H1 (cell line): ENCODE measurements around the gene MORN2. TPM values are rescaled to one million over a fixed set of nuclear protein-coding genes. Genes with fewer than 3 reads are reported as not detected.

Source experiments
- CTCF ChIA-PET: fragments of 300-600 bp; sonication (Branson Sonifier 250); formaldehyde crosslinking; loops from one replicate; lab custom pipeline; 2021; ENCODE audit not compliant: partially characterized antibody; lab: Charles Lee
- POLR2A ChIA-PET: fragments of 300-600 bp; sonication (Branson Sonifier 250); formaldehyde crosslinking; loops from one replicate; lab custom pipeline; 2021; ENCODE audit warnings: inconsistent platforms; ENCODE audit not compliant: partially characterized antibody; lab: Charles Lee
- DNase-seq, 2 experiments: peaks; one replicate each; pipeline versions ENCODE4 v3.0.0 to v3.0.0-alpha.2; 2010 to 2022; ENCODE audit warnings: low spot score in 2 of 2, low read depth in 1 of 2, mixed read lengths in 1 of 2
- FAIRE-seq: peaks from 2 replicates; lab custom pipeline; 2011; peaks lifted over from hg19 to GRCh38; lab: Jason Lieb, UNC
- H2AFZ ChIP-seq: 2 replicates; pipeline ENCODE4 v1.8.1; 2012; ENCODE audit warnings: low read length, inconsistent platforms
- H2AK5ac ChIP-seq: 2 replicates; pipeline ENCODE4 v1.6.1; 2013; ENCODE audit warnings: low read depth, low read length
- H2BK120ac ChIP-seq: replicated peaks from 2 replicates; pipeline ENCODE3; 2013; ENCODE audit warnings: low read depth, low read length, inconsistent platforms
- H2BK12ac ChIP-seq: 2 replicates; pipeline ENCODE4 v1.6.1; 2013; ENCODE audit warnings: low read depth, low read length
- H2BK15ac ChIP-seq: 2 replicates; pipeline ENCODE4 v1.6.1; 2013; ENCODE audit warnings: low read length
- H2BK20ac ChIP-seq: 2 replicates; pipeline ENCODE4 v1.6.1; 2013; ENCODE audit warnings: low read length
- H2BK5ac ChIP-seq: 2 replicates; pipeline ENCODE4 v1.6.1; 2013; ENCODE audit warnings: low read depth, low read length
- H3K14ac ChIP-seq: 2 replicates; pipeline ENCODE4 v1.6.1; 2013; ENCODE audit warnings: inconsistent platforms; ENCODE audit not compliant: insufficient read length
- H3K18ac ChIP-seq: 2 replicates; pipeline ENCODE4 v1.6.1; 2013; ENCODE audit warnings: low read length; ENCODE audit errors: extremely low read depth
- H3K23ac ChIP-seq: 2 replicates; pipeline ENCODE4 v1.6.1; 2013; ENCODE audit warnings: inconsistent platforms; ENCODE audit not compliant: insufficient read length
- H3K23me2 ChIP-seq: 2 replicates; pipeline ENCODE4 v1.6.1; 2013; ENCODE audit warnings: low read depth, low read length
- H3K27ac ChIP-seq: 2 replicates; pipeline ENCODE4 v1.6.1; 2011; ENCODE audit warnings: low read depth, low read length, inconsistent platforms
- H3K27me3 ChIP-seq, 4 experiments: replicated peaks in 1 of 4; 1 replicate in 1 of 4; 2 replicates in 3 of 4; pipeline versions ENCODE4 v1.6.1 to v1.8.1; 2011 to 2013; ENCODE audit warnings: low read length in 3 of 4, mild to moderate bottlenecking in 3 of 4, inconsistent platforms in 2 of 4, mixed read lengths in 2 of 4, moderate library complexity in 1 of 4; ENCODE audit not compliant: control insufficient read depth in 3 of 4, insufficient read depth in 3 of 4; ENCODE audit errors: extremely low read depth in 1 of 4
- H3K36me3 ChIP-seq, 4 experiments: 2 replicates each; pipeline versions ENCODE4 v1.6.1 to v1.8.1; 2011 to 2013; ENCODE audit warnings: mild to moderate bottlenecking in 4 of 4, low read length in 3 of 4, moderate library complexity in 2 of 4, control low read depth in 1 of 4, inconsistent platforms in 1 of 4; ENCODE audit not compliant: insufficient read depth in 4 of 4, control insufficient read depth in 2 of 4
- H3K4ac ChIP-seq: replicated peaks from 2 replicates; pipeline ENCODE3; 2013; ENCODE audit warnings: low read length, low read depth, mixed read lengths, inconsistent platforms; ENCODE audit not compliant: insufficient read length
- H3K4me1 ChIP-seq, 4 experiments: replicated peaks in 1 of 4; 1 replicate in 1 of 4; 2 replicates in 3 of 4; pipeline versions ENCODE4 v1.6.1 to v1.8.1; 2011 to 2013; ENCODE audit warnings: low read length in 3 of 4, inconsistent platforms in 2 of 4, mixed read lengths in 1 of 4; ENCODE audit not compliant: insufficient read depth in 4 of 4, control insufficient read depth in 3 of 4
- H3K4me2 ChIP-seq, 2 experiments: 2 replicates each; pipeline versions ENCODE4 v1.6.1 to v1.8.1; 2011 to 2013; ENCODE audit warnings: low read depth in 2 of 2, low read length in 2 of 2, control low read depth in 1 of 2, inconsistent platforms in 1 of 2, mild to moderate bottlenecking in 1 of 2; ENCODE audit not compliant: insufficient read depth in 1 of 2
- H3K4me3 ChIP-seq, 4 experiments: fragments of 200-600, 300-600 bp in 1 of 4; sonication (generic), shearing (Covaris generic), sonication (Bioruptor Twin) in 1 of 4; 2 replicates each; pipeline versions ENCODE4 v1.5.1 to v1.8.1; 2011 to 2016; ENCODE audit warnings: low read length in 4 of 4, low read depth in 3 of 4, control low read depth in 2 of 4, inconsistent platforms in 2 of 4, mild to moderate bottlenecking in 2 of 4, mixed read lengths in 1 of 4, moderate library complexity in 1 of 4; ENCODE audit not compliant: insufficient read depth in 2 of 4; ENCODE audit errors: extremely low read depth in 1 of 4
- H3K56ac ChIP-seq: replicated peaks from 2 replicates; pipeline ENCODE3; 2013; ENCODE audit warnings: low read depth, mild to moderate bottlenecking, mixed read lengths, low read length, inconsistent platforms; ENCODE audit not compliant: insufficient read length
- H3K79me1 ChIP-seq: 2 replicates; pipeline ENCODE4 v1.6.1; 2013; ENCODE audit warnings: low read depth, low read length, control low read depth
- H3K79me2 ChIP-seq, 2 experiments: 2 replicates each; pipeline versions ENCODE4 v1.6.1 to v1.8.1; 2012 to 2013; ENCODE audit warnings: low read length in 2 of 2, mild to moderate bottlenecking in 2 of 2, inconsistent platforms in 1 of 2; ENCODE audit not compliant: insufficient read depth in 2 of 2, control insufficient read depth in 1 of 2
- H3K9ac ChIP-seq, 4 experiments: replicated peaks in 1 of 4; 1 replicate in 1 of 4; 2 replicates in 3 of 4; pipeline versions ENCODE4 v1.6.1 to v1.8.1; 2011 to 2013; ENCODE audit warnings: low read depth in 3 of 4, low read length in 3 of 4, control low read depth in 2 of 4, mild to moderate bottlenecking in 2 of 4, moderate library complexity in 2 of 4, inconsistent platforms in 1 of 4; ENCODE audit errors: extremely low read depth in 1 of 4
- H3K9me3 ChIP-seq, 2 experiments: 2 replicates each; pipeline versions ENCODE4 v1.6.1 to v1.8.1; 2012 to 2013; ENCODE audit warnings: mild to moderate bottlenecking in 2 of 2, moderate library complexity in 2 of 2, control low read depth in 1 of 2, inconsistent platforms in 1 of 2, low read depth in 1 of 2, low read length in 1 of 2, mixed read lengths in 1 of 2; ENCODE audit not compliant: insufficient read depth in 2 of 2
- H4K20me1 ChIP-seq, 2 experiments: replicated peaks in 1 of 2; 2 replicates each; pipeline versions ENCODE3 to v1.8.1; 2011 to 2013; ENCODE audit warnings: inconsistent platforms in 2 of 2, low read length in 2 of 2, mild to moderate bottlenecking in 1 of 2; ENCODE audit not compliant: insufficient read depth in 2 of 2, control insufficient read depth in 1 of 2
- H4K5ac ChIP-seq: 2 replicates; pipeline ENCODE4 v1.6.1; 2013; ENCODE audit warnings: low read length, low read depth, mixed read lengths, inconsistent platforms; ENCODE audit not compliant: insufficient read length
- H4K8ac ChIP-seq: 2 replicates; pipeline ENCODE4 v1.8.0; 2013; ENCODE audit warnings: mild to moderate bottlenecking, moderate library complexity, low read length, inconsistent platforms; ENCODE audit not compliant: insufficient read depth; ENCODE audit errors: extremely low read depth
- H4K91ac ChIP-seq: replicated peaks from 2 replicates; pipeline ENCODE3; 2013; ENCODE audit warnings: low read length, mixed read lengths, inconsistent platforms; ENCODE audit not compliant: insufficient read length
- BACH1 ChIP-seq: IDR thresholded peaks from 2 replicates; pipeline ENCODE4 v1.6.1; 2012; ENCODE audit warnings: low read length, improper control_type of control experiment
- CBX5 ChIP-seq: fragments of 300-800, 300-1000 bp; sonication (generic); IDR thresholded peaks from 2 replicates; pipeline ENCODE4 v1.7.1; 2016; ENCODE audit warnings: antibody characterized with exemption, low read length, low read depth
- EGR1 ChIP-seq: IDR thresholded peaks from 2 replicates; pipeline ENCODE4 v1.6.1; 2011; ENCODE audit warnings: low read depth, low read length, borderline replicate concordance
- FOSL1 ChIP-seq: IDR thresholded peaks from 2 replicates; pipeline ENCODE4 v1.6.1; 2011; ENCODE audit warnings: mild to moderate bottlenecking, low read depth, low read length, moderate library complexity; ENCODE audit not compliant: insufficient read depth
- RBBP5 ChIP-seq: IDR thresholded peaks from 2 replicates; pipeline ENCODE4 v1.7.1; 2012; ENCODE audit warnings: low read depth, mild to moderate bottlenecking, inconsistent platforms, low read length, moderate library complexity, borderline replicate concordance
- RFX5 ChIP-seq: IDR thresholded peaks from 2 replicates; pipeline ENCODE4 v1.6.1; 2011; ENCODE audit warnings: low read depth, low read length, improper control_type of control experiment, borderline replicate concordance
- RXRA ChIP-seq: IDR thresholded peaks from 2 replicates; pipeline ENCODE4 v1.6.1; 2011; ENCODE audit warnings: low read depth, mild to moderate bottlenecking, low read length, moderate library complexity; ENCODE audit not compliant: insufficient read depth
- SIRT6 ChIP-seq: IDR thresholded peaks from one replicate; pipeline ENCODE4 v1.7.1; 2012; ENCODE audit warnings: low read length, inconsistent platforms
- SIX5 ChIP-seq: IDR thresholded peaks from 2 replicates; pipeline ENCODE4 v1.6.1; 2011; ENCODE audit warnings: mild to moderate bottlenecking, low read depth, low read length
- SP1 ChIP-seq: IDR thresholded peaks from 2 replicates; pipeline ENCODE4 v1.6.1; 2011; ENCODE audit warnings: low read depth, low read length
- SP2 ChIP-seq: IDR thresholded peaks from 2 replicates; pipeline ENCODE4 v1.6.1; 2012; ENCODE audit warnings: mild to moderate bottlenecking, low read length, inconsistent platforms
- SRF ChIP-seq: IDR thresholded peaks from 2 replicates; pipeline ENCODE4 v1.6.1; 2011; ENCODE audit warnings: mild to moderate bottlenecking, low read depth, low read length, moderate library complexity
- TAF1 ChIP-seq: IDR thresholded peaks from 2 replicates; pipeline ENCODE4 v1.6.1; 2011; ENCODE audit warnings: mild to moderate bottlenecking, low read depth, low read length
- TEAD4 ChIP-seq: IDR thresholded peaks from 2 replicates; pipeline ENCODE4 v1.6.1; 2012; ENCODE audit warnings: low read depth, low read length, inconsistent platforms, mixed read lengths
- WGBS, 2 experiments: shearing (Covaris generic) in 1 of 2; methylation state at CpG; one replicate each; pipeline versions ENCODE4 v1.1.6 to v1.1.7; 2013 to 2015; ENCODE audit warnings: low lambda C conversion rate in 2 of 2, mixed read lengths in 2 of 2, inconsistent platforms in 1 of 2, low coverage in 1 of 2, missing lambda C conversion rate in 1 of 2; ENCODE audit not compliant: insufficient replicate concordance in 2 of 2, insufficient coverage in 1 of 2, insufficient read length in 1 of 2; ENCODE audit errors: extremely low coverage in 1 of 2, missing lambda C conversion rate in 1 of 2; 5-methylcytosine and 5-hydroxymethylcytosine counted together
- polyA plus RNA-seq, 7 experiments: library from polyadenylated mRNA; depleted of rRNA in 3 of 7; stranded (reverse) in 5 of 7; unstranded in 2 of 7; fragments of >200 nt in 5 of 7; fragments of 200-250 nt in 2 of 7; gene quantifications; 1 replicate in 5 of 7; 2 replicates in 1 of 7; 4 replicates in 1 of 7; pipeline versions ENCODE4 v1.2.1 to v1.2.3, GENCODE V29; 2011 to 2013; ENCODE audit warnings: missing spikeins in 2 of 7, mixed read lengths in 2 of 7
- total RNA-seq: library from RNA; stranded (reverse); fragmentation: NEBNext Ultra II Directional; extraction: Animal tissue kit (Norgen Biotek cat#: 25700); gene quantifications from 2 replicates; pipeline ENCODE4 v1.2.1, GENCODE V29; 2021
- TF ChIP-seq, protein P1 (sequence below): IDR thresholded peaks from 2 replicates; pipeline ENCODE4 v1.6.1; 2011; ENCODE audit warnings: low read depth, mild to moderate bottlenecking, low read length; ENCODE audit not compliant: insufficient read depth
- TF ChIP-seq, protein P2 (sequence below): IDR thresholded peaks from 2 replicates; pipeline ENCODE4 v1.6.1; 2012; ENCODE audit warnings: inconsistent platforms

The MORN2 gene
- total and polyA plus RNA-seq, 2 of the 8 experiments (the other 6 are each of a cell fraction or from before 2014, with no cell fraction given) = 7.2 to 11.3 TPM

DNA sequence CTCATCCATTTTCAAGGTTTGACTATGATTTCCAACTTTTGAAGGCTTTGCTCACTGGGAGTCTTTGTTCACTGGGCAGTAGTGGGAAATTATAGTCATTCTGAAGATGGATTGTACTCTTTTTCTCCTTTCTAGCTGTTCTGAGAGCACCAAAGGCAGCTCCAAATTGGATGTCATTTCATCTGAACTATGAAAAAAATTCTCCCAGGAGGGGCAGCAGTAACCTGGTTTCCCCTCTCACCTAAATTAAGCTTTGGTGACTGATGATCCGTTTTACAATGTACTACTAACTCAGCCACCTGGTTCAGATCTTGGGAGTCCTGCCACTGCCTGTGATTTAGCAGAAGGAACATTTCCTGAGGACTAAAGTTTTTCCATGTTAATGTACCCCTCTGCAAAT, 31.5 kb downstream of the MORN2 start:
- Histone ChIP-seq H3K79me2 (no peaks in the 10 kb centered on the region), H3K23ac (no peak overlapping the region), H4K20me1 (no peaks in the 10 kb centered on the region), H2AFZ (no peak overlapping the region), H2AK5ac (no peak overlapping the region), H2BK15ac (no peak overlapping the region), H3K4me1 (no peaks in the 10 kb centered on the region), H3K9me3 (no peaks in the 10 kb centered on the region), H3K27ac (no peak overlapping the region), H3K56ac (no peak overlapping the region), H3K14ac (no peak overlapping the region), H2BK20ac (no peak overlapping the region), H3K9ac (no peak overlapping the region), H2BK5ac (no peak overlapping the region), H3K18ac (no peak overlapping the region), H4K91ac (no peak overlapping the region), H2BK120ac (no peak overlapping the region), H2BK12ac (no peak overlapping the region), H3K4ac (no peak overlapping the region), H3K4me3 (no peak overlapping the region), H3K23me2 (no peaks in the 10 kb centered on the region), H3K79me1 (no peaks in the 10 kb centered on the region), H3K36me3 (no peaks in the 10 kb centered on the region), H4K8ac (no peak overlapping the region), H4K5ac (no peak overlapping the region), H3K4me2 (no peak overlapping the region), H3K27me3 (no peaks in the 10 kb centered on the region)
- ChIA-PET CTCF (interaction anchor here (0.6 to 3.7 kb wide), 3 partner anchors 9 to 41 kb away, joined by 3 to 11 read pairs (median 4); no protein-coding TSS in a partner anchor), POLR2A (no interaction called here)
- DNase-seq (no peak), FAIRE-seq (no peak)
- 79% methylated on average over 1 of the region's 1 CpG; no CpG with 5 or more reads in 1 of the 2 experiments for WGBS, 2 experiments
- no peak for TF ChIP-seq RBBP5
- no peak for TF ChIP-seq TEAD4
- no peak for TF ChIP-seq RFX5
- no peak for TF ChIP-seq SIX5
- TF ChIP-seq, protein P1, sequence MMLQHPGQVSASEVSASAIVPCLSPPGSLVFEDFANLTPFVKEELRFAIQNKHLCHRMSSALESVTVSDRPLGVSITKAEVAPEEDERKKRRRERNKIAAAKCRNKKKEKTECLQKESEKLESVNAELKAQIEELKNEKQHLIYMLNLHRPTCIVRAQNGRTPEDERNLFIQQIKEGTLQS = no peak
- TF ChIP-seq, protein P2, sequence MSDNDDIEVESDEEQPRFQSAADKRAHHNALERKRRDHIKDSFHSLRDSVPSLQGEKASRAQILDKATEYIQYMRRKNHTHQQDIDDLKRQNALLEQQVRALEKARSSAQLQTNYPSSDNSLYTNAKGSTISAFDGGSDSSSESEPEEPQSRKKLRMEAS = no peak
- TF ChIP-seq CBX5 = no peak
- no peak for TF ChIP-seq FOSL1
- TF ChIP-seq BACH1 = no peak
- no peak for TF ChIP-seq SIRT6
- no peak for TF ChIP-seq TAF1
- no peak for TF ChIP-seq RXRA
- TF ChIP-seq SP1 = no peak
- no peak for TF ChIP-seq SP2
- TF ChIP-seq SRF = no peak
- no peak for TF ChIP-seq EGR1
